HepG2 (cell line): Measurements from ENCODE around the gene ANAPC16.

Experiments used
- KLF12 ChIP-seq: sonication (generic); formaldehyde crosslinking; IDR thresholded peaks from 2 replicates; pipeline ENCODE4 v1.4.0; 2020; ENCODE audit warnings: missing genetic modification reagents, borderline replicate concordance
- MAFK ChIP-seq, 2 experiments: IDR thresholded peaks in 1 of 2; conservative IDR thresholded peaks in 1 of 2; 2 replicates each; pipeline ENCODE4 v1.6.1; 2011; ENCODE audit warnings: improper control_type of control experiment in 2 of 2, low read length in 2 of 2
- PHF8 ChIP-seq: sonication (generic); formaldehyde crosslinking; IDR thresholded peaks from 2 replicates; pipeline ENCODE4 v1.5.0; 2020; ENCODE audit warnings: missing genetic modification reagents
- RBFOX2 ChIP-seq: fragments of 200-400 bp; formaldehyde crosslinking; IDR thresholded peaks from 2 replicates; pipeline ENCODE4 v1.6.1; 2017; ENCODE audit warnings: low read depth, mild to moderate bottlenecking, low read length
- ZNF382 ChIP-seq: sonication (generic); formaldehyde crosslinking; IDR thresholded peaks from 2 replicates; pipeline ENCODE4 v1.5.0; 2020; ENCODE audit warnings: missing genetic modification reagents, mild to moderate bottlenecking, borderline replicate concordance

DNA sequence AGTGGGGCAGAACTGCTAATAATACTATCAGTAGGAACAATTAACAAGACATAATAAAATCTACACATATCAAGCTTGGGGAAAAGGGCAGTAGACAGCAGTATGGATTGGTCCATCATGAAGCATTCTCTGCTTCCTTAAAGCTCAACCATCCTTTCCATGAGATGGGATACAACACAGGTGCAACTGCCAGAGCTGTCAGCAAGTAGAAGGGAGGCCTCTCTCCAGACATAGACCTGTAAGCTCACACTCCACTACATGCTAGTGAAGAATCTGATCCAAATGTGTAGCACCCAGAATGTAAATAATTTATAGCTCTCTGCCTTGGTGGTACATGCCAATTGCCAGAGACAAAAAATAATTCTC, 41.5 kb upstream of the ANAPC16 start:
- TF ChIP-seq KLF12 (CRISPR knock-in tag): no peak
- TF ChIP-seq MAFK (conservative IDR thresholded peaks at IDR 0.05 in 1 of 2, IDR thresholded peaks at IDR 0.05 in 1 of 2; ENCODE audit: low read length in 2 of 2): no peak
- no peak for TF ChIP-seq RBFOX2
- TF ChIP-seq ZNF382 (CRISPR knock-in tag): no peak
- TF ChIP-seq PHF8 (CRISPR knock-in tag): no peak
